GM19372 (cell line): Measurements from ENCODE around the gene GLTP.

ENCODE experiments used
- ATAC-seq: cut with Tn5 transposase; IDR thresholded peaks from one replicate; pipeline ENCODE4 v1.9.1; 2021; ENCODE audit warnings: mild to moderate bottlenecking, low read depth, moderate library complexity; ENCODE audit not compliant: unreplicated experiment

Gene GLTP

GRCh38 chr12:109827566-109828550 lies 52.5 kb downstream of the GLTP start:
- no peak for ATAC-seq

DNA sequence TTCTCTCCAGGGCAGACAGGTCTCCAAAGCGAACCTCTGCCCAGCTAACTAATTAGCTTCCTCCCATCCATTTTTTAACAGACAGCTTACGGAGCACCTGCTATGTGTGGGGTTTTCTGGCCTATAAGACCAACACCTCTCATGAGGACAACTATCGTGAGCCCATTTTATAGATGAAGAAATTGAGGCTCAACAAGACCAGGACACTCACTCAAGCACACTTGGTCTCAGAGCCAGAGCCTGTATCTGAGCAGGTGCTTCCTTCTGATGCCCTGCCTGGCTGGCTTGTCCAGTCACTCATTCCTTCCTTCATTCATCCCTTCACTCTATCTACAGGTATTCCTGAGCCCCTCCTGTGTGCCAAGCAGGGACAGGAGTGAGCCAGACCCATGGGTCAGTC lies 53.3 kb downstream of the GLTP start:
- ATAC-seq, result no peak

DNA sequence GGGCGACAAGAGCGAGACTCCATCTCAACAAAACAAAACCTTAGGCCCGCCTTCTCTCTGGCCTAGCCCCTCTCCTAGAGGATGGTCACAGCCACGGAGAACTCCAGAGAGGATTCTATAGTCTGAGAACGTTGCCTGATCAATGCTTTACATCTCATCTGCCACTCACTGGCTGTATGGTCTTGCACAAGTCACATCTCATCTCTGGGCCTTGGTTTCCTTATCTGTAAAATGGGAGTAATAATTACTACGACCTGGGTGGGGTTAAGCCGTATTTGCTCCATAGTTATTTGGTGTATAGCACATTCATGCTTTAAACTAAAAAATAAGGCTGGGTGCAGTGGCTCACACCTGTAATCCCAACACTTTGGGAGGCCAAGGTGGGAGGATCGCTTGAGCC lies 55.6 kb downstream of the GLTP start:
- no peak for ATAC-seq

DNA sequence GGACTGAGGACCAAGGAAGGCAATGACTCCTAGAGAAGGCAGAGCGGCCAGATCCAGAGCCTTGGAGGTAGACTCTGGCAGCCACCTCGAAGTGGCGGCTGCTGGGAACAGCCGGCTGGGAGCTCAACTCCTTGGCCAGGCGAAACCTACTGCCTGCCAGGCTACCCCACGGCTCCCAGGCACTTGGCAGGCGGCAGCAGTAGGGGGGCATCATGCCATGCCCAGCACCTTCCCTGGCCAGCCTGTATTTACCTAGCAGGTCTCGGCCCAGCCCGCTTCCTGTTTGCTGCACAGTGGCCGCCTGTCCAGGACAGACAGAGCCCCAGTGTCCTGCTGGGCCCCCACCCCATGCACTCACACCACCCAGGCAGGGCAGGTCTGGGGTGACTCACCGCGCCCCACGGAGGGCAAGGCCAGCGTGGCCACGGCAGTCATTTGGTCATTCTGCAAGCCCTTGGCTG lies 57.4 kb downstream of the GLTP start:
- ATAC-seq, result no peak

DNA sequence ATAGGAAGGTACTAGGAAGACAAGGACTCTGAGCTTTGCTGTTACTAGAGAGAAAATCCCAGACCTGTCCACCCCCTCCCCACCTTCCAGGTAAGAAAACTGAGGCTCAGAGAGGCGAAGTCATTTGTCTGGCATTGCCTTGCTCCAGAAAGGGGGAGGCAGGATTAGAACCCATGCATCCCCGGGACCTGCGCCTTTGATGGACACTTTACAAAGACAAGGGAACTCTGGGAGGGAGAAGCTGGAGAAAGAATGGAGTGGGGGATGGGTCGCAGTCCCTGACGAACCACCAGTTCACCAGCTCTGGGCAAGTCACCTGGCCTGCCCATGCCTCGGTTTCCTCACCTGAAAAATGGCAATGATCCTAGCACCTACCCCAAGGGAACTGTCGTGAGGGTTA lies 57.9 kb downstream of the GLTP start:
- ATAC-seq, result no peak

- ATAC-seq, result no peak
Measured at GRCh38 chr12:109821968-109822367, 58.4 kb downstream of the GLTP start.

DNA sequence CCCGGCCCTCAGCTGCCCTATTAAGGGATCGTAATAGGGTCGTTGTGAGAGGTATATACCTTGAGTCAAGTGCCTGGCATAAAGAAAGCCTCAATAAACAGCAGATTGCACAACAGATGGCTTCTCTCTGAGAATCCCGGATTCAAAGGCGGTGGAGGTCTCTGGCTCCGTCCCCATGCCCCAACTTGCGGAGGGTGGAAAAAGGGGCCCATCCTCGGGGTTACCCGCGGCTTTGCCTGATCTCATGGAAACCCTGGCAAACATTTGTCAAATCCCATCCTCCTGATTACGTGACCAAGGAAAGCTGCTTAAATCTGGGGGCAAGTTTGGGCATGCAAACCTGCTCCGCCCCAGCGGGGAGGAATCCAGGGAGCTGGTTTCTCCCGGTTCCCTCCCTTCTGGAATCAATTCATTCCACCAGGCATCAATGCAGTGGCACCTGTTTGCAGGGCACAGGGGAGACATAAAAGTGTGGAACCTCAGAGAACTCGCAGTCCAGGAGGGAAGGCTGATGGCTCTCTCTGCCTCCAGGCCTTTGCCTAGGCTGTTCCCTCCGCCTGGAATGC lies 59.4 kb downstream of the GLTP start:
- ATAC-seq, result no peak

DNA sequence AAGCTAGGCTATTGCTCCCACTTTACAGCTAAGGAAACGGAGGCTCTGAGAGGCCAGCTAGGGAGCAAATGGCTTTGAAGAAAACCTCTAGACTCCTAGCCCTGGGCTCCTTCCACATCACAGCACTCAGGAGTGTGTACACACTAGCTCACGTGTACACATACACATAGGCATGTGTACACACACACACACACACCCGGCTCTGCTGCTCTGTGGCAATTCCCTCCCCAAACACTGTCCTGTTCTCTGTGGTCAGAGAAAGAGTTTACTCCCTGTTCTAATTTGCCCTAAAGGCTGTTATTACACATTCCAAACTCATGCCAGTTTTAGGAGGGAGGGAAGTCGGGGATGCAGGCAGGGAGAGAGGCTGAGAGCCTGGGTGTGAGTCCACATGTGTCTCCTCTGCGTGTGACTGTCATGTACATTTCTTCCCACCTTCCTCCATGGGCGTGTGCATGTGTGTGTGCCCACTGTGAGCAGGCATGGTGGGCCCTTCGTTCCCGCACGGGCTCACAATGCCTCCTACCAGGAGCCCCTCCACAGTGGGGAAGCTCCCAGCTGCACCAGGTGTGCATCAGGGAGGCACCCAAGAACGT lies 61.3 kb downstream of the GLTP start:
- no peak for ATAC-seq

DNA sequence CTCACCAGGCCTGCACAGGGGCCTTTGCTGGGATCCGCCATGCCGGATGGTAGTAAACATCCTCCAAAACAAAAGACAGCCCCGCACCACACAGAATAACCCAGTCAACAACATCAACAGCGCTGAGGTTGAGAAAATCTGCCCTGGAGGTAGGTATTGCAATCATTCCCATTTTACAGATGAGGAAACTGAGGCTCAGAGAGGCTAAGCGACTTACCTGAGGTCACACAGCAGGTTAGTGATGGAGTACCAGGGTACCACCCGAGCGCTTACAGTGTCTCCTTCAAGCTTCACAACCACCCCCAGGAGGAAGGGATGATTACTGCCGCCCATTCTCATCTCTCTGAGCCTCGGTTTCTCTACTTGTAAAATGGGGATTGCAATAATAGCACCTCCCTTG lies 62.1 kb downstream of the GLTP start:
- no peak for ATAC-seq

DNA sequence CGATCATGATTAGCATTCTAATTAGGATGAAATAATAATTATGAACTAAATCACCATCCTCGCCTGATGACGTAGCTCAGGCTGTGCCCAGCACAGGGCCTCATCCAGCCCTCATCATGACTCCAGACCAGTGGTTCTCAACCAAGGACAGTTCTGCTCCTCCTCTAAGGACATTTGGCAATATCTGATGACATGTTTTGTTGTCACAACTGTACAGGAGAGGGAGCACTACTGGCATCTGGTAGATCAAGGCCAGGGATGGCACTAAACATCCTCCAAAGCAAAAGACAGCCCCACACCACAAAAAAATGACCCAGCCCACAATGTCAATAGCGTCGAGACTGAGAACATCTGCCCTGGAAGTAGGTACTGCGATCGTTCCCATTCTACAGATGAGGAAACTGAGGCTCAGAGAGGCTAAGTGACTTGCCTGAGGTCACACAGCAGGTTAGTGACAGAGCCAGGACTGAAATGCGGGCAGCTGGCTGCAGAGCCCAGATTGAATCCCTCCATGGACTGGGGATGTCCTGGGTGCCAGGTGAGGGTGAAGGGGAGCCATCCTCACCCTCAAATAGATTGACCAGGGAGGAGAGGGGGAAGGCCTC lies 62.6 kb downstream of the GLTP start:
- no peak for ATAC-seq

GRCh38 chr12:109816870-109817269 lies 63.5 kb downstream of the GLTP start:
- ATAC-seq, result no peak

DNA sequence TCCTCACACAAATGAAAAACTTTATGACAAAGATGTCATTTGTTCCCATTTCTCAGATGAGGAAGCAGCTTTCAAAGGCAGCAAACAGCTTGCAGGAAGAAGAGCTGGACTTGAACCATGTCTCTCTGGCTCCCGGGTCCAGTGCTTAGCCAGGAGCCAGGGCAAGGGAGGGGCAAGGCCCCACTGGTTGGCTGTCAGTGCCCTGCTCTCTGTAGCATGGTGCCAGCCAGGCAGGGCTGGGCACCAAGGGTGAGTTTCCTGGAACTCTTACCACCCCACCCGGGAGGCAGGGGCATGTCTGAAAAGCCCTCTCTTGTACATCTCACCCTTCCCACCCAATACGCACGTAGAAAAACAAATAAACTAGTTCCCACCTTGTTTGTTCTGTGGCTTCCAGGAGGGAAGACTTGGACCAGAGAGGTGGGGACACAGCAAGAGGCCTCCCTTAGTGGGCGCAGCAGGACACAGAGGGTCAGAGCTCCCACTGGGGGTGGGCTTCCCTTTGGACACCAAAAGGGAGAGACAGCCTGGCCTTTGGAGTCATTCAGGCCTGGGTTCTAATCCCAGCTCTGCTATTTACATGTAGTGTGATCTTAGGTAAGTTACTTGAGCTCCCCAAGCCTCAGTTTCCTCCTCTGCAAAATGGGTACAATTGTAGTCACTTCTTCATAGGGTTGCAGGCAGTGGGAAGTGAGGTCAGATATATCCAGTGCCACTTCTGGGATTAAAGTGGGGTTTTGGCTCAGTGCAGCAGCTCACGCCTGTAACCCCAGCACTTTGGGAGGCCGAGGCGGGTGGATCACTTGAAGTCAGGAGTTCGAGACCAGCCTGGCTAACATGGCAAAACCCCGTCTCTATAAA lies 64.4 kb downstream of the GLTP start:
- no peak for ATAC-seq

- no peak for ATAC-seq
Measured at GRCh38 chr12:109815225-109815624, 65.1 kb downstream of the GLTP start.

DNA sequence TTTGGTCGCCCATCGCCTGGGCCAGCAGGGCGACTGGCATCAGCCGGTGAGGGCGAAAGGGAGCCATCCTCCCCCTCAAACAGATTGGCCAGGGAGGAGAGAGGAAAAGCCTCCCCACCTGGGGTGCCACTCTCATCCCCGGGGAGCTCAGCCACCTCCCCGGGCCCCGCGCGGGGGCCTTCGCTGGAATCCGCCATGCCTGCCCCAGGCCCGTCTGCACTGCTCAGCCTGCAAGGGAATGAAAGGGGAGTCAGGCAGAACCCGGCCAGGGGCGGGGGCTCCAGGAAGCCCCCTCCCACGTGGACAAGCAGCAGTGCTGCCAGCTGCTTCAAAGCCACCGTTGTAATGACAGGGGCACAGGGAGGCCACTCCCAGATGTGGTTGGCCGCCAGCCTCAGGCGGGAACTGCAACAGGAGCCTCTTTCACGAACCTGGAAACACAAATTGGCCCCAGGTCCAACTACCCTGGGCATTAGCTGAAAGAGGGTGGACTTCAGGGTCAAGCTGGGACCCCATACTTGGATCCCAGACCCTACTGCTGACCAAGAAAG lies 65.7 kb downstream of the GLTP start:
- ATAC-seq, result no peak

GRCh38 chr12:109813810-109814416 lies 66.4 kb downstream of the GLTP start:
- no peak for ATAC-seq

GRCh38 chr12:109811624-109811995 lies 68.7 kb downstream of the GLTP start:
- ATAC-seq, result no peak

DNA sequence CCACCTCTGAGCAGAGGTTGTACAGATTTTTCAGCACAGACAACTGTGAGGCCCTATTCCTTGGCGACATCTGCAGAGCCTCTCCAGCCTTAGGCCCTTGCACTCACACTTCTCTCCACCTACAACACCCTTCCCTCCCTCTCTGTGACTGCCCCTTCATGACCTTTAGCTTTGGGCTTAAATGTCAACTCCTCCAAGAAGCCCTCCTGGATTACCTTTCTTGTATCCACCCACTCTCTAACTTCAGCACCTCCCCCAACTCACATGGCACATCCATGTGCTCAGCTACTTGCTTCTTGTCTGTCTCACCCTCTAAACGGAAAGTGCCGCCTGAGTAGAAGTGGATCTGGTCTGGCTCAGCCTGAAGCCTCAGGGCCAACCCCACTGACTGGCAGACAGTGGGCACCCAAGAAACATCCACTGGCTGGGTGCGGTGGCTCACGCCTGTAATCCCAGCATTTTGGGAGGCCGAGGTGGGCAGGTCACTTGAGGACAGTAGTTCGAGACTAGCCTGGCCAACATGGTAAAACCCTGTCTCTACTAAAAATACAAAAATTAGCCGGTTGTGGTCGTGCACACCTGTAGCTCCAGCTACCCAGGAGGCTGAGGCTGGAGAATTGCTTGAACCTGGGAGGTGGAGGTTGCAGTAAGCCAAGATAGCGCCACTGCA lies 69.3 kb downstream of the GLTP start:
- no peak for ATAC-seq

DNA sequence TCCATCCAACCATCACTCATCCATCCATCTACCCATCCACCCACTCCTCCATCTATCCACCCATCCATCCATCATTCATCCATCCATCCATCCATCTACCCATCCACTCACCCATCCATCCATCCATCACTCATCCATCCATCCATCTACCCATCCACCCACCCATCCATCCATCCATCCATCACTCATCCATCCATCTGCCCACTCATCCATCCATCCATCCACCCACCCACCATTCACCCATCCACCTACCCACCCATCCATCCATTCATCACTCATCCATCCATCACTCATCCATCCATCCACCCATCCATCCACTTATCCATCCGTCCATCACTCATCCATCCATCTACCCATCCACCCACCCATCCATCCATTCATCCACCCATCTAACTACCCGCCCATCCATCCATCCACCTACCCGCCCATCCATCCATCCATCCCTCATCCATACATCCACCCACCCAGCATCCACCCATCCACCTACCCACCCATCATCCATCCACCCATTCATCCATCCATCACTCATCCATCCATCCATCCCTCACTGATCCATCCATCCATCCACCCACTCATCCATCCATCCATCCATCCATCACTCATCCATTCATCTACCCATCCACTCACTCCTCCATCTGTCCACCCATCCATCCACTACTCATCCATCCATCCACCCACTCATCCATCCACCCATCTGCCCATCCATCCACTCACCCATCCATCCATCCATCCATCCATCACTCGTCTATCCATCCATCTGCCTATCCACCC lies 71.3 kb downstream of the GLTP start:
- ATAC-seq, result no peak
